Measurements from ENCODE around the gene LBH. TPM values are rescaled to one million over a fixed set of nuclear protein-coding genes. Genes with fewer than 3 reads are reported as not detected.

Gene LBH
- total RNA-seq, 1 donor from 2014 or later, result 19.8 TPM

GRCh38 chr2:30252723-30253701 lies 21.7 kb downstream of the LBH start:
- intact Hi-C loops (cut with DNase I), result no loop called here
- ATAC-seq (peak; percentile 89), DNase-seq (ENCODE audit: low spot score) (peak; percentile 63)

- peak; percentile 21 for DNase-seq (ENCODE audit: low spot score)
- intact Hi-C loops (cut with DNase I), result no loop called here
- ATAC-seq, result no peak
Measured at GRCh38 chr2:30253873-30254684, 22.7 kb downstream of the LBH start.

- intact Hi-C loops (cut with DNase I), result no loop called here
- DNase-seq (ENCODE audit: low spot score) (peak; percentile 9), ATAC-seq (no peak)
Measured at GRCh38 chr2:30254685-30255001, 23.3 kb downstream of the LBH start.

- intact Hi-C loops (cut with DNase I), result no loop called here
- DNase-seq (ENCODE audit: low spot score) (peak; percentile 36), ATAC-seq (no peak)
Measured at GRCh38 chr2:30255026-30255425, 23.7 kb downstream of the LBH start.

- ATAC-seq, result no peak
- intact Hi-C loops (cut with DNase I), result no loop called here
- DNase-seq (ENCODE audit: low spot score), result peak; percentile 34
Measured at GRCh38 chr2:30255466-30256408, 24.4 kb downstream of the LBH start.

- DNase-seq (ENCODE audit: low spot score), result peak; percentile 22
- intact Hi-C loops (cut with DNase I), result no loop called here
- no peak for ATAC-seq
Measured at GRCh38 chr2:30257266-30258214, 26.2 kb downstream of the LBH start.

GRCh38 chr2:30259071-30259470 lies 27.7 kb downstream of the LBH start:
- DNase-seq (ENCODE audit: low spot score), result peak; percentile 30
- intact Hi-C loops (cut with DNase I), result no loop called here
- no peak for ATAC-seq

GRCh38 chr2:30259827-30260679 lies 28.7 kb downstream of the LBH start:
- ATAC-seq (no peak), DNase-seq (ENCODE audit: low spot score) (peak; percentile 15)
- intact Hi-C loops (cut with DNase I), result no loop called here

- intact Hi-C loops (cut with DNase I), result no loop called here
- ATAC-seq (no peak), DNase-seq (ENCODE audit: low spot score) (no peak)
Measured at GRCh38 chr2:30260941-30261340, 29.6 kb downstream of the LBH start.

- ATAC-seq, result no peak
- intact Hi-C loops (cut with DNase I), result no loop called here
- no peak for DNase-seq (ENCODE audit: low spot score)
Measured at GRCh38 chr2:30261695-30262211, 30.4 kb downstream of the LBH start.

- no peak for ATAC-seq
- DNase-seq (ENCODE audit: low spot score), result peak; percentile 3
- intact Hi-C loops (cut with DNase I), result no loop called here
Measured at GRCh38 chr2:30262716-30263309, 31.5 kb downstream of the LBH start.

- DNase-seq (ENCODE audit: low spot score) (no peak), ATAC-seq (no peak)
- intact Hi-C loops (cut with DNase I), result no loop called here
Measured at GRCh38 chr2:30264274-30264673, 32.9 kb downstream of the LBH start.

GRCh38 chr2:30265052-30266015 lies 34.0 kb downstream of the LBH start:
- no peak for DNase-seq (ENCODE audit: low spot score)
- intact Hi-C loops (cut with DNase I), result no loop called here
- ATAC-seq, result peak; percentile 24

- DNase-seq (ENCODE audit: low spot score) (no peak), ATAC-seq (peak; percentile 56)
- intact Hi-C loops (cut with DNase I), result no loop called here
Measured at GRCh38 chr2:30266051-30266621, 34.8 kb downstream of the LBH start.

- DNase-seq (ENCODE audit: low spot score) (no peak), ATAC-seq (peak; percentile 22)
- intact Hi-C loops (cut with DNase I), result no loop called here
Measured at GRCh38 chr2:30266705-30267104, 35.4 kb downstream of the LBH start.
